ENCODE measurements around the gene PCGF2.
A peak's percentile ranks its signal among the peaks of the same experiment; 100 is the strongest.
"Not testable (repeated sequence)": the region's sequence is repeated elsewhere in the genome, so short reads cannot be mapped to it uniquely, and the experiment has no call there.

PCGF2 gene

GRCh38 chr17:38748149-38748891 lies at the start of gene PCGF2:
Gene PCGF2, minus strand, starts transcription at chr17:38748336. Its CDS starts 7,934 bp downstream, at chr17:38740402.
- DNase-seq (ENCODE audit: low read depth), result peak; percentile 84
- peak within 1 kb of the TSS; percentile 84 for H3K4me3 ChIP-seq (ENCODE audit: control insufficient read depth, low read depth, low read length)
- no peak for TF ChIP-seq CTCF (conservative IDR thresholded peaks at IDR 0.05; ENCODE audit: control insufficient read depth, insufficient read depth, low read depth, low read length)

- DNase-seq (ENCODE audit: low read depth), result no peak
- H3K4me3 ChIP-seq (ENCODE audit: control insufficient read depth, low read depth, low read length), result peak overlapping the region; percentile 77
- TF ChIP-seq CTCF (conservative IDR thresholded peaks at IDR 0.05; ENCODE audit: control insufficient read depth, insufficient read depth, low read depth, low read length), result no peak
Measured at GRCh38 chr17:38797828-38798227, 49.7 kb upstream of the PCGF2 start.

GRCh38 chr17:38797158-38797490 lies 49.0 kb upstream of the PCGF2 start:
- TF ChIP-seq CTCF (conservative IDR thresholded peaks at IDR 0.05; ENCODE audit: control insufficient read depth, insufficient read depth, low read depth, low read length), result no peak
- DNase-seq (ENCODE audit: low read depth), result peak; percentile 80
- H3K4me3 ChIP-seq (ENCODE audit: control insufficient read depth, low read depth, low read length), result peak overlapping the region; percentile 77

- DNase-seq (ENCODE audit: low read depth), result no peak
- TF ChIP-seq CTCF (conservative IDR thresholded peaks at IDR 0.05; ENCODE audit: control insufficient read depth, insufficient read depth, low read depth, low read length), result no peak
- H3K4me3 ChIP-seq (ENCODE audit: control insufficient read depth, low read depth, low read length), result no peak overlapping the region
Measured at GRCh38 chr17:38796451-38797157, 48.5 kb upstream of the PCGF2 start.

- H3K4me3 ChIP-seq (ENCODE audit: control insufficient read depth, low read depth, low read length), result no peak overlapping the region
- no peak for TF ChIP-seq CTCF (conservative IDR thresholded peaks at IDR 0.05; ENCODE audit: control insufficient read depth, insufficient read depth, low read depth, low read length)
- no peak for DNase-seq (ENCODE audit: low read depth)
Measured at GRCh38 chr17:38794221-38794620, 46.1 kb upstream of the PCGF2 start.

- TF ChIP-seq CTCF (conservative IDR thresholded peaks at IDR 0.05; ENCODE audit: control insufficient read depth, insufficient read depth, low read depth, low read length), result no peak
- DNase-seq (ENCODE audit: low read depth), result no peak
Measured at GRCh38 chr17:38791162-38791561, 43.0 kb upstream of the PCGF2 start.

GRCh38 chr17:38790148-38790707 lies 42.1 kb upstream of the PCGF2 start:
- not testable (repeated sequence) for H3K4me3 ChIP-seq (ENCODE audit: control insufficient read depth, low read depth, low read length)

More at GRCh38 chr17:38791162-38791561, 43.0 kb upstream of the PCGF2 start:
- no peak overlapping the region for H3K4me3 ChIP-seq (ENCODE audit: control insufficient read depth, low read depth, low read length)

More at GRCh38 chr17:38790148-38790707, 42.1 kb upstream of the PCGF2 start:
- not testable (repeated sequence) for DNase-seq (ENCODE audit: low read depth)
